NCI-H82 (cell line): ENCODE measurements around the gene KRTAP10-8.
"Not testable (repeated sequence)": the region's sequence is repeated elsewhere in the genome, so short reads cannot be mapped to it uniquely, and the experiment has no call there.

Source experiments
- DNase-seq: peaks from one replicate; lab custom pipeline; 2025; lab: John Stamatoyannopoulos, UW

KRTAP10-8 gene

DNA sequence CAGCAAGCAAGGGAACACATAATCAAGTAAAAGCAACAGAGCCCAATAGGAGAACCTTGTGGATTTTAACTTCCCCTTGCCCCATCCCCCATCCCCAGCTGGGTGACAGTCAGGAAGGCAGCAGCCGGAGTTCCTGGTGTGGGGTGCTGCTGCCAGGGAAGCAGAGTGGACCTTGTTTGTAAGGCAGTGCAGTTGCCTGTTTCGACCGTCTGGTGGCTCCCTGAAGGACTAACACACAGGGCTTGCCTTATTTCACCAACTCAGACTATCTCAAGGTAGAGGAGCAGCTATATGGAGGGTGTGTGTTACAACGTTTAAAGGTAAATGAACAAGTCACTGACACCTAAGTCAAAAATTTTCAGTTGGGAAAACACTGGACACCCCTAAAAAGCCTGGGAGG is 6.6 kb downstream of the KRTAP10-8 start:
- no peak for DNase-seq

DNA sequence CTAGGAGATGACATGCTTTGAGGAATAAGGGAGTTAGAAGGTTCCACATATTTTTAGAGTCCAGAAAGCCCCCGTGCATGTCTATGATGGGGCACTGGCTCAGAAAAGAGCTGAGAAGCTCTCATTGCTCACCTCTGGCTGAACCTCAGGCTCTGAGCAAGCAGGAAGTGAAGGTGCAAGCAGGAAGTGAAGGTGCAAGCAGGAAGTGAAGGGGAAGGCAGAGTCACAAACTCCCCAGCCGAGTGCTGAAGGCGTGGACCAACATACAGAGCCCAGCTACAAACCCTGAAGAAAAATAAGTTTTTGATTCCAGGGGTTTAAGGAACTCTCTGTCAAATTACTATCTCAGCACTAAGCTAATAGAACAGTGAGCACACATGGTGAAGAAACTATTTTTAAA is 7.0 kb downstream of the KRTAP10-8 start:
- no peak for DNase-seq

DNA sequence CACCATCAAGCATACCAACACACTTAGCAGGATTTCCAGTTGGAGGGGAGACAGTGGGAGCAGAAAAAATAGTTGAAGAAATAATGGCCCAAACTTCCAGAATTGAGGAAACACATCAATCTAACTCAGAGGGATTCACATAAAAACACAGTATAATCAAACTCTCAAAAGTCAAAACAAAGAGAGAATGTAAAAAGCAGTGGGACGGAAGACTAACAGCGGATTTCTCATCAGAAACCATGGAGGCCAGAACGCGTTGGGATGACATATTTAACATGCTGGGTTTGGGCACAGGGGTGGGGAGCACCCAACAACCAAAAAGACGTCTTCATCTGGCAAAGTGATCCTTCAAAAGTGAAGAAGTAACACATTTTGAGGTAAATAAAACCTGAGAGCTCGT is 8.0 kb downstream of the KRTAP10-8 start:
- DNase-seq = no peak

DNA sequence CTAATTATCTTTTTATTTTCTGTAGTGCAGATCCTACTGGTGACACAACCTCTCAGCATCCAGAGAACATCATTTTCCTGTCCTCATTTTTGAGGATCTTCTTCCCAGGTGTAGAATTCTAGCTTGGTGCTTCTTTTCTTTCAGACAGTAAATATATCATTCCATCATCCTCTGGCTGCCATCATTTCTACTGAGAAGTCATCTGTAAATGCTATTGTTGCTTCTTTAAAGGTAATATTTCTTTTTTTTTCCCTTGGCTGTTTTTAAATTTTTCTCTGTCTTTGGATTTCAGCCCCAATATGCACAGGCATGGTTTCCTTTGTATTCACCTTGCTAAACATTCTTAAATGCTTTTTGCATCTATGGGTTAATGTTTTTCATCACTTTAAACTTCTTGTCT is 11.7 kb downstream of the KRTAP10-8 start:
- DNase-seq = no peak

DNA sequence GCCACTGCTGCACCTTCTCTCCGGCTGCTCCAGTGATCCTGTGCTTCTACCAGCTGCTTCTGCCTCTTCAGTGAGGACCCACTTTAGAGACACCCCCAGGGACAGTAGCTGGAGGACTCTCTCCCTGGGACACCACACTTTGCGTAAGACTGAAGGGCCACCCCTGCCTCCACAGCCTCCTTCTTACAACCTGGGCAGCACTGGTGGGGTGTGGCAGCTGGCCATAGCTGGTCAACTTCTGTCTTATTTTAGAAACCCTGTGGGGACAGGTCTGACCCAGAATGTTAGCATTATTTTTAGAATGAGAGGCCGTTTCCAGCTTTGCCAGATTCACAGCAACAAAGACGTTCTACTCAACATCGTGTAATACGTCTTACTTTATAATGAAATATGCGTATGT is 13.9 kb downstream of the KRTAP10-8 start:
- DNase-seq = no peak

DNA sequence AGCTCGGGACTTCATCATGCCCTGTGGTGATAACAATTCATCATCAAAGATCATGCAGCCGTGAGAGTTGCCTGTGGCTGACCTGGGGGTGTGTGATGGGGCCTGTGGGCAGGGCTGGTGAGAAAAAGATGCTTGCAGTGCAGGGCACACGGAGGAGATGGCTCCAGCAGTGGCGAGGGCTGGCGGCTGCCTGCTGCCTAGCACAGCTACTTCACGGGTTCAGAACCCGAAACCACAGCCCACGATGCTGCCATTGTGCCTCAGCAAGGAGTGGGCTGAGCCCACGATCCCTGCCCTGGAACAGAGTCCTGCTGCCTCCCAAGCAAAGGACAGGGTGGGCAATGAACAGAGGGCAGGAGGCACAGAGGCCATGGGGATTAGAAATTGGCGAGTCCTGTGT is 14.4 kb downstream of the KRTAP10-8 start:
- DNase-seq = no peak

DNA sequence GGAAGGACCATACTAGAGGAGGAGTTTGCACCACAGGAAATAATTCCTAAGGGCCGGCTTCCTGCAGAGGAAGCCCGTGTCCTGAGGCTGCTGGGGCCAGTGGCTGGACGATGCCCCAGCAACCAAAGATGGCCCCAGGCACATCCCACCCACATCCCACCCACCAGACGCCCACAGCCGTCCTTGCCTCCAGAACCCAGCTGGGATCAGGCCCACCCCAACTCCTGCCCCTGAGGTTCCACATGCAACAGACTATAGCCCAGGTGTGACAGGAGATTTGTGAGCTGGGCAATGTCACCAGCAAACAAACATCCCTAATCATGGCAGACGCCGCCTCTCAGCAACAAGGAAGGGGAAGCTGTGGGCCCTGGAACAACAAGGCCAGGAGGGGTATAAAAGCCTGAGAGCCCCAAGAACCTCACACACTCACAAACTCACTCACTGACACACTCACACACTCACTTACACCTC is 14.8 kb downstream of the KRTAP10-8 start, which contains the start of gene KRTAP10-9:
Gene KRTAP10-9, plus strand, starts transcription at position 421 of the 471 bp plus-strand sequence. CDS start 79 bp downstream, outside the sequence.
- no peak for DNase-seq

DNA sequence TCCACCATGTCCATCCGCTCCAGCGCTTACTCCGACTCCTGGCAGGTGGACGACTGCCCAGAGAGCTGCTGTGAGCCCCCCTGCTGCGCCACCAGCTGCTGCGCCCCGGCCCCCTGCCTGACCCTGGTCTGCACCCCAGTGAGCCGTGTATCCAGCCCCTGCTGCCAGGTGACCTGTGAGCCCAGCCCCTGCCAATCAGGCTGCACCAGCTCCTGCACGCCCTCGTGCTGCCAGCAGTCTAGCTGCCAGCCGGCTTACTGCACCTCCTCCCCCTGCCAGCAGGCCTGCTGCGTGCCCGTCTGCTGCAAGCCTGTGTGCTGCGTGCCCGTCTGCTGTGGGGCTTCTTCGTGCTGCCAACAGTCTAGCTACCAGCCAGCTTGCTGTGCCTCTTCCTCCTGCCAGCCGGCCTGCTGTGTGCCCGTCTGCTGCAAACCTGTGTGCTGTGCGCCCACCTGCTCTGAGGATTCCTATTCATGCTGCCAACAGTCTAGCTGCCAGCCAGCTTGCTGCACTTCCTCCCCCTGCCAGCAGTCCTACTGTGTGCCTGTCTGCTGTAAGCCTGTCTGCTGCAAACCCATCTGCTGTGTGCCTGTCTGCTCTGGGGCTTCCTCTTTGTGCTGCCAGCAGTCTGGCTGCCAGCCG is 15.4 kb downstream of the KRTAP10-8 start:
- DNase-seq = not testable (repeated sequence)

DNA sequence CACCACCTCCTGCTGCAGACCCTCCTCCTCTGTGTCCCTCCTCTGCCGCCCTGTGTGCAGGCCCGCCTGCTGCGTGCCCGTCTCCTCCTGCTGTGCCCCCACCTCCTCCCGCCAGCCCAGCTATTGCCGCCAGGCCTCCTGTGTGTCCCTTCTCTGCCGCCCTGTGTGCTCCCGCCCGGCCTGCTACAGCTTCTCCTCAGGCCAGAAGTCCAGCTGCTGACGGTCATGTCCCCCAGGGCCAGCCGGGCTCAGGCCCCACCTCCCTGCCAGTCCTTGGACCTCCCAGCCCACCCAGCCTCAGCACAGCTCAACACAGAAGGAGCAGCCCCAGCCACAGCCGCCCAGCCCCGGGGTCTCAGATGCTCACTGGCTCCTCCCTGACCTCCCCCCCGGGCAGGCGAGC is 16.0 kb downstream of the KRTAP10-8 start:
- not testable (repeated sequence) for DNase-seq

DNA sequence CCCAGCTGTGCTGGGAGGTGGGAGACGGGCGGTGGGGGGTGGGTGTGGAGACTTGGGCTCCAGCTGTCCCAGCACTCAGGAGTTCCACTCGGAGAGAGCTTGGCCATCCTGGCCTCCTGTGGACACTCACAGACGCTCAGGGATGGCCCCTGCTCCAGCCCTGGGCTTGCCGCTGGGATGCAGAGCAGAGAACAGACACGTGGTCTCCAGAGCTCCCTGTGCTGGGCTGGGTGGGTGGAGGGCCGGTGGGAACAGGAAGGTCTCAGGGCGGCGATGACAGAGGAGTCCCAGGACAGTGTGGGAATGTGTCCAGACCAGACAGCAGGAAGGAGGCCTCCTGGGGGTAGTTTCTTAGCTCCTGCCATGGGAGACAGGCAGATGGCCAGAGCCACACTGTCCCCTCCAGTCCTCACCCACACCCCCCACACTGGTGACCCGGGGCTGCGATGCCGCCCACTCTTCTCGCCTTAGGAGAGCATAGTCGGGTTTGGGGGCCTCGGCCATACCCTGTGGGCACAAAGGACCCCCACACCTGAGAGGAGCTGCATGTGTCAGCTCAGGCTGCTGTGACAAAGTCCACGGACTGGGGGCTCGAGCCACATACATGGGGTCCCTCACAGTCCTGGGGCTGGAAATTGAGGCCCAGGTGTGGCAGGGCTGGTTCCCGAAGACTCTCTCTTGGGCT is 17.0 kb downstream of the KRTAP10-8 start:
- no peak for DNase-seq

DNA sequence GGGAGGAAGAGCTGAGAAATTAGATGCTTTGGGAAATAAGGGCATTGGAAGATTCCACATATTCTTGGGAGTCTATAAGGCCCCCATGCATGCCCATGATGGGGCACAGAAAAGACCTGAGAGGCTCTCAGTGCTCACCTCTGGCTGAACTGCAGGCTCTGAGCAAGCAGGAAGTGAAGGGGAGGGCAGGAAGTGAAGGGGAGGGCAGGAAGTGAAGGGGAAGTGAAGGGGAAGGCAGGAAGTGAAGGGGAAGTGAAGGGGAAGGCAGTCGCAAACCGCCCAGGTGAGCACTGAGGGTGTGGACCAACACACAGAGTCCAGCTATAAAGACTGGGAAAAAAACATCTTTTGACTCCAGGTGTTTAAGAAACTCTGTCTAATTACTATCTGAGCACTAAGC is 18.6 kb downstream of the KRTAP10-8 start:
- no peak for DNase-seq

DNA sequence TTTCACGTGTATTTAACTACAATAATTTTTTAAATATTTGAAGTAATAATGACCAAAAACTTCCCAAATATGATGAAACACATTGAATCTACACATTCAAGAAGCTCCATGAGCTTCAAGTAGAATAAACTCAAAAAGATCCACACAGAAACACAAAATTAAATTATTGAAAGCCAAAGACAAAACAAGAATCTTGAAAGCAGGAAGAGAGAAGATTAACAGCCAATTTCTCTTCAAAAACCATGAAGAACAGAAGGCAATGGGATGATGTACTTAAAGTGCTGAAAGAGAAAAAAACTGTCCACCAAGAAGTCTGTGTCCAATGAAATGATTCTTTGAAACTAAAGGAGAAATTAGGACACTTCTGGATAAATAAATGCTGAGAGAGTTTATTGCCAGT is 20.2 kb downstream of the KRTAP10-8 start:
- no peak for DNase-seq

DNA sequence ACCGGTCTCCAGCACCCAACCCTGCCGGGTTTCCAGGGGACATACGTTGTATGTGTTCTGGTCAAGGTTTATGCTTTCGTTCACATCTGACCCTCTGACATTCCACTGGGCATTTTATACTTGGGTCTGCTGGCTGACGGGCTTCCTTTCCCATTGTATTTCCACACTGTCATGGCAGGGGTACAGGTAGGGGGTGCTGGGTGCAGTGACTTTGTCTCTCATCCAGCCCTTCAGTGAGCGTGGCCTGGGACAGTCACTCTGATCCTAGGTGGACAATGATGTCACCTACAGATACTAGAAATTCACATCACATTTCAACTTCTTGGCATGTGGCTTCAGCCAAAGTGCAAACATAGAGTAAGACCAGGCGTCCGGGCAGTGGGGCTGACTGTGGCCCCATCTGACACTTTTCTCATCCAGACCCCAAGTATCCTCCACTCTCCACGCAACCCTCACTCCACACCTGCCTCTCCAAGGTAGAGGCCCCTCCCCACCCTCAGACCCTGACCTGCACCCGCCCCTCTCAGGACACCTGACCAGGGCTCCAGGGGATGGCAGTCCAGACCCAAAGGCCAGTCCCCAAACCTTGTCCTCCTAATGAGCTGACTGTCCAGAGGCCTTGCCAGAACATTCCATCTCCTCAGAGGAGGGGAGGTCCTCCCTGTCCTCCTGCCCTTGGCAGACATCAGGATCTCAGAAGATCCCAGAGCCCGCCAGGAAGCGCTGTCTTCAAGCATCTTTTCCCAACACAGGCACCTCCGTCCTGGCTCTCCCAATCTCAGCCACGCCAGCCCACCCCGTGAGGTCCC is 24.5 kb downstream of the KRTAP10-8 start:
- no peak for DNase-seq

DNA sequence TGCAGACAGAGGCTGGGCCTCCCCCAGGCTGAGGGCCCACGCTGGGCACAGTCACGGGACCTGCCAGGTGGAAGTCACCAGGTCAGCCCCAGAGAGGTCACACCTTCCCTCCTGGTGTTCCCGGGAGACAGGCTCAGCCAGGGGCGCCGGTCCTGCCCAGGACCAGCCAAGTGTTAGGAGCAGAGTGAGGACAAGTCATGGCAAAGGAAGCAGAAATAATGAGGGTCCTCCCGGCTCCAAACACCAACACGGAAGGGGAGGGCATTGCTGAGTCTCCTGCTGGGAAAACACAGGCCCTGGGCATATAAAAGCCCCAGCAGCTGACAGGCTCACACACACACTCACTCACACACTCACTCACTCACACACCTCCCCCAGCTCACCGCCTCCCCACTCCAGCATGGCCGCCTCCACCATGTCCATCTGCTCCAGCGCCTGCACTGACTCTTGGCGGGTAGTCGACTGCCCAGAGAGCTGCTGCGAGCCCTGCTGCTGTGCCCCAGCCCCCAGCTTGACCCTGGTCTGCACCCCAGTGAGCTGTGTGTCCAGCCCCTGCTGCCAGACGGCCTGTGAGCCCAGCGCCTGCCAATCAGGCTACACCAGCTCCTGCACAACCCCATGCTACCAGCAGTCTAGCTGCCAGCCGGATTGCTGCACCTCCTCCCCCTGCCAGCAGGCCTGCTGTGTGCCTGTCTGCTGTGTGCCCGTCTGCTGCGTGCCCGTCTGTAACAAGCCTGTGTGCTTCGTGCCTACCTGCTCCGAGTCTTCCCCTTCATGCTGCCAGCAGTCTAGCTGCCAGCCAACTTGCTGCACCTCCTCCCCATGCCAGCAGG is 25.4 kb downstream of the KRTAP10-8 start, which contains the start of gene KRTAP10-10:
Gene KRTAP10-10, plus strand, starts transcription at position 339 of the 833 bp plus-strand sequence. Its CDS starts 62 bp downstream, at position 401.
- DNase-seq = no peak

DNA sequence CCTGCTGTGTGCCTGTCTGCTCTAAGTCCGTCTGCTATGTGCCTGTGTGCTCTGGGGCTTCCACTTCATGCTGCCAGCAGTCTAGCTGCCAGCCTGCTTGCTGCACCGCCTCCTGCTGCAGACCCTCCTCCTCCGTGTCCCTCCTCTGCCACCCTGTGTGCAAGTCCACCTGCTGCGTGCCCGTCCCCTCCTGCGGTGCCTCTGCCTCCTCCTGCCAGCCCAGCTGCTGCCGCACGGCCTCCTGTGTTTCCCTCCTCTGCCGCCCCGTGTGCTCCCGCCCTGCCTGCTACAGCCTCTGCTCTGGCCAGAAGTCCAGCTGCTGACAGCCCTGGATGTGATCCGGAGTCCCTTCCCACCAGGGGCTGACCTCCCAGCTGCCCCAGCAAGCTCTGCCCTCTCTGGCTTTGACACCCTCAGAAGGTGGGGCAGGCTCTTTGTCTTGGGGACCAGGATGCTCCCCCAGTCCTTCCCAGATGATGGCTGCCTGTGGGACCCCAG is 26.0 kb downstream of the KRTAP10-8 start:
- not testable (repeated sequence) for DNase-seq

DNA sequence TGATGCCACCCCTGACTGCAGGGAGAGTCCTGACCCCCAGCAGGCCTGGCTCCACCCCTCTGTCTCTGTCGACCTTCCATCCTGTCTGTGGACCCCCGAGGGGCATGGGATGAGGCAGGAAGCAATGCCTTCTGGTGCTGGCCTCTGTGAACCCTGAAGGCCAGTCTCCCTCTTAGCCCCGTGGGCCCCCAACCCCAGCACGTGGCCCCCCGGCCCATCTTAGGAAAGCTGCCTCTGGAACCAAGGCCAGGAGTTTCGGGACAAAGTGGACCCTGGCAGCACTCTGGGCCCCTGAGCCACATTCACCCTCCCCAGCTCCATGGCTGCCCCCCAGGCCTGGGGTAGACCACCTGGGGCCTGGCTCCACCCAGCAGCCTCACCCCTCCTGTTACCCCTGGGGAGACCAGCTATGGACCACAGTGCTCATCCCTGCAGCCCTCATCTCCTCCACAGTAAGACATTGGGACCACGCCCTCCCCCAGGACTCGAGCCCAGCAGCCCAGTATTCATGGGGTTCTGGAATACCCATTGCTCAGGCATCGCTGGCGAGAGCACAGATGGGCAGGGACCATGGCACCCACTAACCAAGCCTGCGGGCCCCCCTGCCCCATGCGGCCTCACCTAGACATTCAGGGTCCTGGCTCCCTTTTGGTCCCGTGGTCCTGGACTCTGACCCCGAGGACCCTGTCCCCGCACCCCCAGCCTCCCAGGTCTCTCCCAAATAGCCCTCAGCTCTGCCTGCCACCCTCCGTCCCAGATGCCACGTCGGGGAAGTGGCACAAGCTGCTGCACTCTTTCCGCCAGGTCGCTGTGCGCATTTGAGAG is 26.8 kb downstream of the KRTAP10-8 start:
- not testable (repeated sequence) for DNase-seq

DNA sequence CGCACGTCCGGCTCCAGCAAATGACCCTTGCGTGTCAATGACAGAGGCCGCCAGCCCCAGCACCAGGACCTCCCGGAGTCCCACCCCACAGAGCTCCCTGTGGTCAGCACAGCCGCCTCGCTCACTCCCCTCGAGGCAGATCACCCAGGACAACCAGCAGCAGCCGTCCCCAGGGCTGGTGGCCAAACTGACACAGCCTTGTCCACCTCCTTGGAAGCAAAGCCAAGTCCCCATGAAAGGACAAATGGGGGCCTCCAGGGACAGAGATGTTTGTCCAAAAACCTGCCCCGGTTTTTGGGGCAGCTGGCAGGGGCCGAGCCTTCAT is 27.4 kb downstream of the KRTAP10-8 start:
- DNase-seq = no peak

DNA sequence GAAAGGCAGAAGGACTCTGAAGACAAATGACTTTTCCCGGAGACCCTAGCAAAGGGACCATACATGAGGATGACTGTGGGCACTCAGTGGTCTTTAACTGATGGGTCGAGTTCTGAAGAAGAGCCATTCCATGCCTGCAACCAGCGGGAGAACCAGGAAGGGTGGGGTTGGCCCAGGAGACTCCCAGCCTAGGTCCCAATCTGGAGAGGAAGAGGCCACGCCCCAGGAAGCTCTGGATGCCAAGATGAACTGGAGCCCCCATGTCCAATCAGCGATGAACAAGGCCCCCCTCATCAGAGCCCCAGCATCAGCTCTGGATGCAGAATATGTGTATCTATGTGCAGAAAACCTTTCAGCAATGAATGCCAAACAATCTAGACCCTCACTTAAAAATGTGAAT is 28.9 kb downstream of the KRTAP10-8 start:
- no peak for DNase-seq

DNA sequence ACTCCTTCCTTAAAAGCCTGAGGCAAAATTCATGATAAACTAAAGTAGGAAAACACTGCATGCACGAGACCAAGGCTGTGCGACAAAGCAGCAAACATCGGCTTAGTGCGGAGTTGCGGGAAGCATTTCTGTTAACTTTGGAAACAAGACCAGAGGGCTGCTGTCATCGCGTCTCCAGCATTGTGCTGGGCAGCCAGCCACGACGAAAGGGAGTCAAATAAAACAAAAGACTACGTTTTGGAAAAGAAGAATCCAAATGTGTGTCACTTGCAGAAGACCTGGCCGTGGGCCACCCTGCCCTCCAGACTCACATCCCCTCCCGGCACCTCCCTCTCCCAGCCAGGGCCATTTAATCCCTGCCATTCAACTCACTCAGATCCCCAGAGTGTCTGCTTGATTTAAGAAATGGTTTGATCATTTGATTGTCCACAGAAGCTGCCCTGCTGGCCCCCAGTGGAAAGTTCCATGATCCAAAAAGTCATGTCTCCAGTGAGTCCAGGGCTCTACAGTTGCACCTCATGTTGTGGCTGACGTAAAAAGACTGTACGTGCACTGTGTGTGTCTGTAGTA is 31.9 kb downstream of the KRTAP10-8 start:
- DNase-seq = no peak

DNA sequence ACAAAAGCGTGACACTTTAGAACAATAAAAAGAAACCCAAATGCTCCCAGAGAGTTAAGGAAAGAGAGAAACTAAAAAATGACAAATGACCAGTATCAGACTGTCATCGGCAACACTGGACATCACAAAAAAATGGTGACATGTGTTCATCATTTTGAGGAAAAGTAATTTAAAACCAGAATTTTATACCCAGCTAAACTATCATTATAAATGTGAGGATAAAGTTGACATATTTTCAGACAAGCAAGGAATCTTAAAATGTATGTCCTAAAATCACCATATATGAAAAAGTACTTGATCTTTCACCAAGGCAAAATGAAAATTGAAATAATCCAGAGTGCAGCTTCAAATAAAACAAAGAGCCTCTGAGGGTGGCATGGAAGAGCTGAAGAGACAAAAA is 33.0 kb downstream of the KRTAP10-8 start:
- DNase-seq = no peak
